Measurements from ENCODE around the gene SPRED1. TPM values are rescaled to one million over a fixed set of nuclear protein-coding genes. Genes with fewer than 3 reads are reported as not detected.
A peak's percentile ranks its signal among the peaks of the same experiment; 100 is the strongest.
"Not testable (repeated sequence)": the region's sequence is repeated elsewhere in the genome, so short reads cannot be mapped to it uniquely, and the experiment has no call there.

Gene SPRED1
- total RNA-seq, 2 experiments from 2014 or later, result 7.5 to 21.1 TPM

- Histone ChIP-seq H3K9me3 (ENCODE audit: low read length) (no peaks in the 10 kb centered on the region), H3K36me3 (ENCODE audit: insufficient read depth, low read length) (no peaks in the 10 kb centered on the region), H3K9me2 (ENCODE audit: insufficient read depth, low read length) (no peaks in the 10 kb centered on the region), H3K4me2 (ENCODE audit: low read length) (peak overlapping the region; percentile 28), H3K4me1 (ENCODE audit: insufficient read depth, low read length, poor library complexity, severe bottlenecking) (peaks cover 8% of the 10 kb centered on the region), H2AFZ (ENCODE audit: low read length) (no peak overlapping the region), H3K27ac (ENCODE audit: low read depth, low read length, poor library complexity, severe bottlenecking) (no peak overlapping the region), H3K79me2 (ENCODE audit: insufficient read depth, low read depth, low read length) (peaks cover 21% of the 10 kb centered on the region; the same call in 1 of the 2 replicates), H3K4me3 (ENCODE audit: low read depth, low read length, poor library complexity, severe bottlenecking) (no peak overlapping the region), H4K20me1 (ENCODE audit: insufficient read depth, low read length) (no peaks in the 10 kb centered on the region)
- intact Hi-C loops (cut with micrococcal nuclease; ENCODE audit: unreplicated experiment), result no loop called here
- POLR2A ChIA-PET, result interaction anchor here (1.3 kb wide), 1 partner anchor 20 kb away, joined by 3 read pairs; no protein-coding TSS in a partner anchor
- no TSS peak for BruUV-seq (replicated peaks)
- CTCF ChIA-PET (ENCODE audit: unreplicated experiment), result interaction anchor here (0.5 kb wide), 1 partner anchor 211 kb away, joined by 3 read pairs; no protein-coding TSS in a partner anchor
- TF ChIP-seq EZH2phosphoT487 (IDR thresholded peaks at IDR 0.05; ENCODE audit: borderline replicate concordance, low read depth, low read length) (no peak), CTCF (conservative IDR thresholded peaks at IDR 0.05; ENCODE audit: low read length) (no peak)
- DNase-seq (ENCODE audit: low spot score), result peak; percentile 22
Measured at GRCh38 chr15:38274135-38274534, 21.5 kb downstream of the SPRED1 start.

GRCh38 chr15:38275959-38276358, 23.3 kb downstream of the SPRED1 start:
- no peak for DNase-seq (ENCODE audit: low spot score)
- H3K9me3 ChIP-seq (ENCODE audit: low read length), result no peaks in the 10 kb centered on the region
- no peak for TF ChIP-seq CTCF (conservative IDR thresholded peaks at IDR 0.05; ENCODE audit: low read length)
- no peak for TF ChIP-seq EZH2phosphoT487 (IDR thresholded peaks at IDR 0.05; ENCODE audit: borderline replicate concordance, low read depth, low read length)
- no peak overlapping the region for H2AFZ ChIP-seq (ENCODE audit: low read length)
- no peaks in the 10 kb centered on the region; the same call in 1 of the 2 replicates for H4K20me1 ChIP-seq (ENCODE audit: insufficient read depth, low read length)
- H3K4me2 ChIP-seq (ENCODE audit: low read length), result no peak overlapping the region
- no TSS peak for BruUV-seq (replicated peaks)
- peaks cover 8% of the 10 kb centered on the region for H3K4me1 ChIP-seq (ENCODE audit: insufficient read depth, low read length, poor library complexity, severe bottlenecking)
- CTCF ChIA-PET (ENCODE audit: unreplicated experiment), result no interaction called here
- no peaks in the 10 kb centered on the region for H3K9me2 ChIP-seq (ENCODE audit: insufficient read depth, low read length)
- H3K27ac ChIP-seq (ENCODE audit: low read depth, low read length, poor library complexity, severe bottlenecking), result no peak overlapping the region
- H3K79me2 ChIP-seq (ENCODE audit: insufficient read depth, low read depth, low read length), result peaks cover 28% of the 10 kb centered on the region; the same call in 1 of the 2 replicates
- intact Hi-C loops (cut with micrococcal nuclease; ENCODE audit: unreplicated experiment), result no loop called here
- H3K36me3 ChIP-seq (ENCODE audit: insufficient read depth, low read length), result no peaks in the 10 kb centered on the region
- POLR2A ChIA-PET, result interaction anchor here (1.3 kb wide), 1 partner anchor 9 kb away, joined by 3 read pairs; no protein-coding TSS in a partner anchor
- no peak overlapping the region for H3K4me3 ChIP-seq (ENCODE audit: low read depth, low read length, poor library complexity, severe bottlenecking)

- H3K9me2 ChIP-seq (ENCODE audit: insufficient read depth, low read length); H3K36me3 ChIP-seq (ENCODE audit: insufficient read depth, low read length); H3K4me1 ChIP-seq (ENCODE audit: insufficient read depth, low read length, poor library complexity, severe bottlenecking); DNase-seq (ENCODE audit: low spot score); H3K9me3 ChIP-seq (ENCODE audit: low read length); H3K4me2 ChIP-seq (ENCODE audit: low read length); H2AFZ ChIP-seq (ENCODE audit: low read length); CTCF ChIA-PET (ENCODE audit: unreplicated experiment); BruUV-seq (replicated peaks); intact Hi-C loops (cut with micrococcal nuclease; ENCODE audit: unreplicated experiment); H3K27ac ChIP-seq (ENCODE audit: low read depth, low read length, poor library complexity, severe bottlenecking); H3K4me3 ChIP-seq (ENCODE audit: low read depth, low read length, poor library complexity, severe bottlenecking); H4K20me1 ChIP-seq (ENCODE audit: insufficient read depth, low read length): not testable (repeated sequence)
- H3K79me2 ChIP-seq (ENCODE audit: insufficient read depth, low read depth, low read length), result peaks cover 24% of the 10 kb centered on the region; the same call in 1 of the 2 replicates
- POLR2A ChIA-PET, result interaction anchor here (1.3 kb wide), 1 partner anchor 10 kb away, joined by 3 read pairs; no protein-coding TSS in a partner anchor
Measured at GRCh38 chr15:38277281-38277680, 24.6 kb downstream of the SPRED1 start.

All from OCI-LY7 (cell line).